Hepatocyte (in vitro differentiated cells): ENCODE results near the gene KNDC1. TPM values are rescaled to one million over a fixed set of nuclear protein-coding genes. Genes with fewer than 3 reads are reported as not detected.
"Not testable (repeated sequence)": the region's sequence is repeated elsewhere in the genome, so short reads cannot be mapped to it uniquely, and the experiment has no call there.

Source experiments
- DNase-seq: peaks from one replicate; pipeline ENCODE4 v3.0.0-alpha.2; 2016; ENCODE audit warnings: low spot score
- H2AFZ ChIP-seq: fragments of 200-600 bp; sonication (generic); 2 replicates; pipeline ENCODE4 v1.6.0; 2016; ENCODE audit warnings: antibody characterized with exemption, mild to moderate bottlenecking
- H3K27ac ChIP-seq: fragments of 200-600 bp; sonication (generic); 2 replicates; pipeline ENCODE4 v1.5.1; 2016; ENCODE audit warnings: mild to moderate bottlenecking
- H3K27me3 ChIP-seq: fragments of 200-600 bp; sonication (generic); 2 replicates; pipeline ENCODE4 v1.6.1; 2016
- H3K36me3 ChIP-seq: fragments of 200-600 bp; sonication (generic); replicated peaks from 2 replicates; pipeline ENCODE4 v1.5.1; 2016; ENCODE audit warnings: low read depth; ENCODE audit not compliant: insufficient read depth
- H3K4me1 ChIP-seq: fragments of 200-600 bp; sonication (generic); 2 replicates; pipeline ENCODE4 v1.5.1; 2016; ENCODE audit warnings: mild to moderate bottlenecking, moderate library complexity; ENCODE audit not compliant: insufficient read depth
- H3K4me2 ChIP-seq: fragments of 200-600 bp; sonication (generic); 2 replicates; pipeline ENCODE4 v1.6.0; 2016
- H3K4me3 ChIP-seq: fragments of 200-600 bp; sonication (generic); 2 replicates; pipeline ENCODE4 v1.5.1; 2016; ENCODE audit warnings: mild to moderate bottlenecking
- H3K79me2 ChIP-seq: fragments of 200-600 bp; sonication (generic); 2 replicates; pipeline ENCODE4 v1.6.0; 2017; ENCODE audit warnings: mild to moderate bottlenecking
- H3K9me2 ChIP-seq: fragments of 200-600 bp; sonication (generic); replicated peaks from 2 replicates; pipeline ENCODE4 v1.6.0; 2017; ENCODE audit warnings: mild to moderate bottlenecking; ENCODE audit not compliant: insufficient read depth
- H3K9me3 ChIP-seq: fragments of 200-600 bp; sonication (generic); 2 replicates; pipeline ENCODE4 v1.5.1; 2016; ENCODE audit warnings: low read depth, mild to moderate bottlenecking
- H4K20me1 ChIP-seq: fragments of 200-600 bp; sonication (generic); 2 replicates; pipeline ENCODE4 v1.6.0; 2016; ENCODE audit warnings: mild to moderate bottlenecking; ENCODE audit not compliant: insufficient read depth, poor library complexity, severe bottlenecking
- CTCF ChIP-seq: fragments of 200-600 bp; sonication (generic); IDR thresholded peaks from 2 replicates; pipeline ENCODE4 v1.5.1; 2016; ENCODE audit warnings: antibody characterized with exemption, mild to moderate bottlenecking; ENCODE audit not compliant: poor library complexity
- EZH2 ChIP-seq: fragments of 200-600 bp; sonication (generic); IDR thresholded peaks from 2 replicates; pipeline ENCODE4 v1.6.1; 2016; ENCODE audit warnings: antibody characterized with exemption, mild to moderate bottlenecking, borderline replicate concordance
- EZH2phosphoT487 ChIP-seq: fragments of 200-600 bp; sonication (generic); IDR thresholded peaks from one replicate; pipeline ENCODE4 v1.6.1; 2018; ENCODE audit warnings: antibody characterized with exemption, mild to moderate bottlenecking, low read depth, moderate library complexity; ENCODE audit not compliant: unreplicated experiment, severe bottlenecking
- WGBS: methylation state at CpG from one replicate; pipeline ENCODE4 v1.1.6; 2016; ENCODE audit warnings: low lambda C conversion rate; ENCODE audit errors: missing lambda C conversion rate; 5-methylcytosine and 5-hydroxymethylcytosine counted together
- polyA plus RNA-seq: library from polyadenylated mRNA; unstranded; fragments of >200 nt; fragmentation: Nextera tagmentation; extraction: Ambion mirVana; gene quantifications from 2 replicates; pipeline ENCODE4 v1.2.1, GENCODE V29; 2016
- total RNA-seq: library from RNA; depleted of rRNA; stranded (reverse); fragments of >200 nt; gene quantifications from 2 replicates; pipeline ENCODE4 v1.2.3, GENCODE V29; 2014

KNDC1 gene
- total and polyA plus RNA-seq, 2 experiments from 2014 or later = 3.8 to 4.3 TPM

- Histone ChIP-seq H3K36me3 (no peaks in the 10 kb centered on the region), H2AFZ (no peak overlapping the region), H3K79me2 (no peaks in the 10 kb centered on the region), H3K4me3 (no peak overlapping the region), H3K4me1 (no peaks in the 10 kb centered on the region), H3K9me2 (no peaks in the 10 kb centered on the region), H3K4me2 (peak overlapping the region; percentile 72), H3K27ac (no peak overlapping the region), H3K27me3 (peaks cover 73% of the 10 kb centered on the region), H4K20me1 (no peaks in the 10 kb centered on the region), H3K9me3 (no peaks in the 10 kb centered on the region)
- TF ChIP-seq EZH2phosphoT487 = peak; percentile 88
- TF ChIP-seq EZH2 = peak; percentile 24
- TF ChIP-seq CTCF = no peak
- DNase-seq = peak; percentile 61
- WGBS = under 1% methylated on average over 57 of the region's 122 CpGs
These were observed 70.6 kb downstream of the KNDC1 start for GRCh38 chr10:133230387-133231195.

GRCh38 chr10:133231244-133231945 is 71.4 kb downstream of the KNDC1 start:
- Histone ChIP-seq H3K4me2 (no peak overlapping the region), H3K27ac (no peak overlapping the region), H2AFZ (no peak overlapping the region), H3K36me3 (no peaks in the 10 kb centered on the region), H3K4me1 (peaks cover 4% of the 10 kb centered on the region), H3K79me2 (no peaks in the 10 kb centered on the region), H3K9me2 (no peaks in the 10 kb centered on the region), H3K27me3 (peaks cover 81% of the 10 kb centered on the region), H4K20me1 (no peaks in the 10 kb centered on the region), H3K4me3 (no peak overlapping the region), H3K9me3 (no peaks in the 10 kb centered on the region)
- no peak for DNase-seq
- 25% methylated on average over 44 of the region's 44 CpGs for WGBS
- no peak for TF ChIP-seq CTCF
- peak; percentile 53 for TF ChIP-seq EZH2
- no peak for TF ChIP-seq EZH2phosphoT487

GRCh38 chr10:133231946-133232574 is 72.0 kb downstream of the KNDC1 start:
- Histone ChIP-seq H3K4me1 (peaks cover 11% of the 10 kb centered on the region), H3K27ac (no peak overlapping the region), H3K27me3 (peaks cover 83% of the 10 kb centered on the region), H4K20me1 (no peaks in the 10 kb centered on the region), H3K79me2 (no peaks in the 10 kb centered on the region), H3K36me3 (no peaks in the 10 kb centered on the region), H3K4me2 (no peak overlapping the region), H3K9me2 (no peaks in the 10 kb centered on the region), H3K9me3 (no peaks in the 10 kb centered on the region), H3K4me3 (no peak overlapping the region), H2AFZ (no peak overlapping the region)
- 51% methylated on average over 11 of the region's 11 CpGs for WGBS
- no peak for DNase-seq
- TF ChIP-seq EZH2phosphoT487 = no peak
- no peak for TF ChIP-seq CTCF
- no peak for TF ChIP-seq EZH2

GRCh38 chr10:133234796-133235195 is 74.8 kb downstream of the KNDC1 start:
- not testable (repeated sequence) for H3K4me3 ChIP-seq, H3K4me2 ChIP-seq, H3K27ac ChIP-seq, H4K20me1 ChIP-seq, H2AFZ ChIP-seq, H3K9me3 ChIP-seq, H3K9me2 ChIP-seq, DNase-seq, H3K79me2 ChIP-seq, H3K36me3 ChIP-seq
- 80% methylated on average over 7 of the region's 10 CpGs for WGBS
- peaks cover 86% of the 10 kb centered on the region for H3K27me3 ChIP-seq
- H3K4me1 ChIP-seq = peaks cover 19% of the 10 kb centered on the region
